Activated CD8-positive, alpha-beta memory T cell treated with anti-CD3 and anti-CD28 coated beads, Interleukin-2, amount 50 U/mL, for 24 hours (primary cell): ENCODE data around the gene CHURC1.

ENCODE experiments used
- DNase-seq: peaks from one replicate; pipeline ENCODE4 v3.0.0-alpha.2; 2020; ENCODE audit errors: extremely low read depth

The CHURC1 gene

DNA sequence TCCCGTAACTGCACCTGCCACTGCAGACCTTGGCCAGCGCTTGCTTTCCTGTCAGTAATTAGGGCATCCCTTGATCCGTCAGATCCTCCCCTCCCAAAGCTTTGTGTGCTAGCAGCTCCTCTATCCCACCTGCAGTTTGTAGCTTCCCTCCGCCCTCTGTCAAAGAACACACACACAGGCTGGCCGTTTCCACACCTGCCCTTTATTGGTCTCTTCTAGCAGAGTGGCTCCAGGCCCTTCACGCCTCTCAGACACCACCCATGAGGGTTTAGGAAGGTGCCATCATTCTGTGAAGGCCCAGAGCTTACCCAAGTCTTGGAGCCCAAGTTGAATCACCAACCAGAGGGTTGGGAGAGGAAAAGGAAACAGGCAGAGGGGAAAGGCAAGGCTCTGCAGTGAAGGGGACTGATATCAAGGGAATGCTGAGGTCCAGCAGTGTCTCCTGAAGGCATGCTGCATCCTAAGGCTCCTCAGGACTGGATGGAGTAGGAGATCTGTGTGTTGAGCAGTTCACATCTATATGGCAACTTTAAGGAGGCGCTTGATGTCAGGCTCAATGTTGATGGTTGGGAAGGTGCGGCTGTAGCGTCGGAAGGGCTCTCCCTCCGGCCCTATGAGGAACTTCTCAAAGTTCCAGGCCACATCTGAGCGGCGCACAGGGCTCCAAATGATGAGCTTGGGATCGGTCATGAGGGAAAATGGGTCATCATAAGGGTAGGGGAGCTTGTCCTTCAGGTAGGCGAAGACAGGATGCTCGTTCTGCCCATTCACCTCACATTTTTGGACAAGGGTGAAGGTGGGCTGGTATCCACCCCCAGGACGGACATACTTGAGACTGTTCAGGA is 24.9 kb downstream of the CHURC1 start:
- no peak for DNase-seq

- no peak for DNase-seq
Measured at GRCh38 chr14:64939817-64940190, 25.5 kb downstream of the CHURC1 start.

DNA sequence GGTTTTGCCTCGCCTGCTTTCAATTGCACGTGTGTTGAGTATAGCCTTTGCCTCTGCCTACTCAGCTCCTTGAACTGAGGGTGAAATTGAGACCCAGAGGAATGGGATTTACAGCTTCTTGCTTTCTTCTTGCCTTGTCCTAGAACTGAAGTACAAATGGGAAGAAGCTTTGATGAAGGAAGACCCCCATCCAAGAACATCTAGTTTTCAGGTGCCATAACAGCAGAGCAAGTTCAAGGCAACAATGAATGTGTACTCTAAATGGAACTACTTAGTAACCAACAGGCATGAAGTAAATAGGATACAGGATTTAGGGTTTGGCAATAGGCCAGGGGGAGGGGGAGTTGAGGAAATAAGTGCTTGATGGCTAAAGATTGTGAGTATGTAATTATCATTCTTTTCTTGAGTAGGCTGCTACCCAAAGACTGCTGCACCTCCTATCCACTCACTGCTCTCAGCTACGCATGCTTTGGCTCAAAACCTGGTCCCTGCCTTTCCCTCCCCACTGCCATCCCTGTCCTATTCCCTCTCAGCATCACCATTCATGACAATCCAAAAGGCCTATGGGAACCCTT is 26.2 kb downstream of the CHURC1 start:
- no peak for DNase-seq

- DNase-seq = no peak
Measured at GRCh38 chr14:64942531-64943111, 28.4 kb downstream of the CHURC1 start, which contains the start of gene GPX2. GPX2 (minus strand) TSS chr14:64942745; CDS start chr14:64942726, 19 bp downstream.

GRCh38 chr14:64943556-64943955 is 29.3 kb downstream of the CHURC1 start:
- no peak for DNase-seq

- no peak for DNase-seq
Measured at GRCh38 chr14:64944041-64944440, 29.8 kb downstream of the CHURC1 start.

GRCh38 chr14:64944861-64945260 is 30.6 kb downstream of the CHURC1 start:
- no peak for DNase-seq

GRCh38 chr14:64945431-64946178 is 31.4 kb downstream of the CHURC1 start:
- no peak for DNase-seq

- no peak for DNase-seq
Measured at GRCh38 chr14:64946310-64947045, 32.2 kb downstream of the CHURC1 start.

GRCh38 chr14:64947710-64948611 is 33.7 kb downstream of the CHURC1 start:
- no peak for DNase-seq

- no peak for DNase-seq
Measured at GRCh38 chr14:64948612-64949210, 34.5 kb downstream of the CHURC1 start.

GRCh38 chr14:64950889-64951288 is 36.6 kb downstream of the CHURC1 start:
- DNase-seq = no peak

DNA sequence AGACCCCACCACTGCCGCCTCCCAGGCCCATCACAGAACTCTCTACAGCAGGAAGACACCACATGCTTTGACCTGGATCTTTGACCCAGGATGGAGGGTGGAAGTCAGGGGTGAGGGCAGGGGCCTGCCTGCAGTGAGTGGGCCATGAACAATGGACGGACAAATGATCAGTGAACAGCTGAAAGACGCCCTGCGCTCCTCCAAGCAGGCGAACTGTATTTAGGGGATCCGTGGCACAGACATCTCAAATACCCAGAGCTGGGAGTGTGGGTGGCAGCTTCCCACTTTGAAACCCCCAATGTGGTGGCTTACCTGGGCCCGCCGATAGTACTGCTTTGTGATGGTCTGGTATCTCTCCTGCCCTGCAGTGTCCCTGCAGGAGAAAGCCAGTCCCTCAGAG is 37.0 kb downstream of the CHURC1 start:
- no peak for DNase-seq

DNA sequence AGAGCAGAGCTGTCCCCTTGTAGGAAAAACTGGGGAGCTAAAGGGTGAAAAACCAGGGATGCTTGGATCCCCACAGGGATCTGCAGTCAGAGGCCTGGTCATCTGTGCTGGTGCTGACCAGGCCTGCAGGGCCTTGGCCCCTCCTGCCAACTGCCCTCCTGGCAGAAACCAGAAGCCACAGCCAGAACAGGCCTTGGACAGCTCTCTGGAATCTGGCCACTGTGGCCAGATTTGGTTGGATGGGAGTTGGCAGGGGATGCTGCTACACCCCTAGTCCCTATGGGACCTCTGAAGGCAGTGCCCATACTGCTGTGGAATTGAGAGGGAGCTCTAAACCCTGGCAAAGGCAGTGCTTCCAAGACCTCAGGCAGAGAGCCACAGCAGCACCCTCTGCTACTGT is 37.5 kb downstream of the CHURC1 start:
- no peak for DNase-seq

GRCh38 chr14:64952598-64953309 is 38.5 kb downstream of the CHURC1 start:
- DNase-seq = no peak

GRCh38 chr14:64953310-64953654 is 39.0 kb downstream of the CHURC1 start:
- no peak for DNase-seq

DNA sequence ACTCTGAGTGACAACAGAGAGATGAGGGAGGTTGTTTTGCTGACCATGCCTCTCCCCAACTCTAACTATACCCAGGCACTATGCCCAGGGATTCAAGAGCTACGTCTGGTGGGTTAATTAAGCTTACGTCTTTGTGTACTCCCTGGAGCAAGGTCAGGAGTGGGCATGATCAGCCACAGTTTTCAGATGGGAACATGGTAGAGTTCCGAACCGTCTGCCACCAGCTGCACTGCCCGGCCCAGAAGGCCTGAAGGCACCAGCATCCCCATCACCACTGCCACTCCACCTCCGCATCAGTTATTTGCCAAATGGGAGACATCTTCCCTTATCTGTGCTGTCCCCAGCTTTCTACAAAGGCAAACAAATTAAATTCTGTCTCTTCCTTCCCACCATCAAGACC is 39.4 kb downstream of the CHURC1 start:
- DNase-seq = no peak

GRCh38 chr14:64954491-64955240 is 40.4 kb downstream of the CHURC1 start:
- no peak for DNase-seq

DNA sequence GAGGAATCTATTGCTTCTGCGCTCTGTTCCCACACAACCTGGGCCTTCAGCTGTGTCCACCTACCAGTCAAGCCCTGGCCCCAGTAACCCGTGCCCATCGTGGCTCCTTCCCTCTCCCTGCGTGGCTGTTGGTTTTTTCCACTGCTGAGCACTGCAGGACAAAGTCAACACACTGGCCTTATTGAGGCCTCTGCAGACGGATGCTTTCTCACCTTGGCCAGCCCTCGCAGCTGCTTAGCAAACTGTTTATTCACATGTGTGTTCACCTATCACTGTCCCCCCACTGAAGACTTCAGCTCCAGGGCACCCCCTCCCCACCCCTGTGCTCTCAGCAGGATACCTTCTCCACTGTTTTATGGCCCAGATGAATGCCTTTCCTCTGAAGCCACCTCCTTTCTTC is 41.0 kb downstream of the CHURC1 start:
- no peak for DNase-seq
